ENCODE results near the gene UNC119B. TPM values are rescaled to one million over a fixed set of nuclear protein-coding genes. Genes with fewer than 3 reads are reported as not detected.

UNC119B gene
- total RNA-seq, 2 experiments from 2014 or later, result 23.8 to 24.3 TPM

DNA sequence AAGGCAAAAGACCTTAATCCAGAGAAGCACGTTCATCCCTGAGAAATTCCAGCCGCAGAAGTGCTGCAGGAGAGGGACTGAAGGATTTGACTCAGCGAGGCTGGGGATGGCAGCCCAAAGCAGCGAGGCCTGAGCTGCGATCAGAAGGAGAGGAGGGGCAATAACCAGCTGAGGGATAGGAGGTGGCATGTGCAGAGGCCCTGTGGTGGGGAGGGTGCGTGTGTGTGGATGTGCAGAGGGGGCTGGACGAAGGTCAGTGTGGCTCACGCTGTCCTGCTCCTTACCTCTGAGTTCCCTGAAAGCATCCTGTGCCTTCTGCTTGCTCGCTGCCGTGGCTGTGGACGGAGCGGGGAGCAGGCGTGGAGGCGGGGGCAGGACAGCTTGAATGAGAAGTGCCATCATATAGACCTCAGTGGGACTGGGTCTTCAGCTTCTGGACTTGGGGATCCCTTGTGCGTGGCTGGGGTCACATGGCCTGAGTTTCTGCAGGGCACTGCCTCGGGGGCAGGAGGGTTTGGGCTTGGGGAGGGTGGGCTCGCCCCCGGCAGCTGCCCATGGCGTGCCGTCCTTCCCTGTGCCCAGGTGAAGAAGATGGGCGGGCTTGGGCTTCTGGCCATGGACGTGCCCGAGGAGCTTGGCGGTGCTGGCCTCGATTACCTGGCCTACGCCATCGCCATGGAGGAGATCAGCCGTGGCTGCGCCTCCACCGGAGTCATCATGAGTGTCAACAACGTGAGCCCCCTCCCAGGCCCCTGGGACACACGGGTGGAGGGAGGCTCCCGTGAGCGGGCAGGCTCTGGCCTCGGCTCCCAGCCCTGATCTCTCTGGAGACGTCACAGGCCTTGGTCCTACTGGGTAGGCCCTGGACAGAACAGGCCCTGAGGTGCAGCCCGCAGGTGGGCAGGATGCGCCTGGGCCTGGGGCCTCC lies 26.4 kb downstream of the UNC119B start:
- Mint-ChIP-seq H3K27ac (no peak overlapping the region), H3K9me3 (no peaks in the 10 kb centered on the region), H3K36me3 (ENCODE audit: low read depth) (peaks cover 9% of the 10 kb centered on the region), H3K4me3 (no peak overlapping the region), H3K27me3 (no peaks in the 10 kb centered on the region), H3K4me1 (ENCODE audit: low read depth) (no peaks in the 10 kb centered on the region)
- TF ChIP-seq, protein P1, sequence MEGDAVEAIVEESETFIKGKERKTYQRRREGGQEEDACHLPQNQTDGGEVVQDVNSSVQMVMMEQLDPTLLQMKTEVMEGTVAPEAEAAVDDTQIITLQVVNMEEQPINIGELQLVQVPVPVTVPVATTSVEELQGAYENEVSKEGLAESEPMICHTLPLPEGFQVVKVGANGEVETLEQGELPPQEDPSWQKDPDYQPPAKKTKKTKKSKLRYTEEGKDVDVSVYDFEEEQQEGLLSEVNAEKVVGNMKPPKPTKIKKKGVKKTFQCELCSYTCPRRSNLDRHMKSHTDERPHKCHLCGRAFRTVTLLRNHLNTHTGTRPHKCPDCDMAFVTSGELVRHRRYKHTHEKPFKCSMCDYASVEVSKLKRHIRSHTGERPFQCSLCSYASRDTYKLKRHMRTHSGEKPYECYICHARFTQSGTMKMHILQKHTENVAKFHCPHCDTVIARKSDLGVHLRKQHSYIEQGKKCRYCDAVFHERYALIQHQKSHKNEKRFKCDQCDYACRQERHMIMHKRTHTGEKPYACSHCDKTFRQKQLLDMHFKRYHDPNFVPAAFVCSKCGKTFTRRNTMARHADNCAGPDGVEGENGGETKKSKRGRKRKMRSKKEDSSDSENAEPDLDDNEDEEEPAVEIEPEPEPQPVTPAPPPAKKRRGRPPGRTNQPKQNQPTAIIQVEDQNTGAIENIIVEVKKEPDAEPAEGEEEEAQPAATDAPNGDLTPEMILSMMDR (IDR thresholded peaks at IDR 0.05), result no peak
- CTCF ChIA-PET, result no interaction called here
- POLR2A ChIA-PET, result no interaction called here
- intact Hi-C loops (cut with micrococcal nuclease), result no loop called here
- DNase-seq (no peak), ATAC-seq (no peak)

DNA sequence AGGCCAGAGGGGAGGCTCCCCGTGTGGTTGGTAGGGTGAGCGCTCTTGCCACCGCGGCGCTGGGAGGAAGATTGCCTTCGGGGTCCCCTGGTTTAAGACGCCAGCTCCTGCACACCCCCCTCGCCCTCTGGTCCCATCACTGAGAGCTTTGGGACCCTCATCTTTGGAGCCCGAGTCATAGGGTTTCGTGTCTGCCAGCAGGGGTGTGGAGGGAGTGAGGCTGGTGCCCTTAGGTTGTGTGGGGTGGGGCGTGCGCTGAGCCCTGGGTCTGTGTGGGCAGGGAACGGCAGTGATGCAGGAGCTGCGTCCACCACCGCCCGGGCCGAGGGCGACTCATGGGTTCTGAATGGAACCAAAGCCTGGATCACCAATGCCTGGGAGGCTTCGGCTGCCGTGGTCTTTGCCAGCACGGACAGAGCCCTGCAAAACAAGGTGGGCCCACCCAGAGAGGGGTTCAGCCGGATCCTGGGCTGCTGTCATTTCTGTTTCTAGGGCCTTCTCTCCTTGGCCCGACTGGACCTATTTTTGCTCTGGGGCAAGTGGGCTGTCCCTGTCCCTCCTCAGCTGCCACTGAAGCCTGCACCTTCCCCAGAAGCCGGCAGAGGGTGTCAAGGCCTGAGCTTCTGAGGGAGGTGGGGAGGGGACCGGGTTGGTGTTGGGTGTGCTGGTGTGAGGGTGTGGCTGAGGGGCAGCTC lies 27.4 kb downstream of the UNC119B start:
- no peak overlapping the region for H3K4me3 Mint-ChIP-seq
- intact Hi-C loops (cut with micrococcal nuclease), result no loop called here
- no peak for ATAC-seq
- no peaks in the 10 kb centered on the region for H3K27me3 Mint-ChIP-seq
- no peak overlapping the region for H3K27ac Mint-ChIP-seq
- H3K4me1 Mint-ChIP-seq (ENCODE audit: low read depth), result no peaks in the 10 kb centered on the region
- ChIA-PET POLR2A (no interaction called here), CTCF (no interaction called here)
- no peak for DNase-seq
- H3K9me3 Mint-ChIP-seq, result no peaks in the 10 kb centered on the region
- peaks cover 6% of the 10 kb centered on the region for H3K36me3 Mint-ChIP-seq (ENCODE audit: low read depth)
- TF ChIP-seq, protein P1 (IDR thresholded peaks at IDR 0.05), result no peak

DNA sequence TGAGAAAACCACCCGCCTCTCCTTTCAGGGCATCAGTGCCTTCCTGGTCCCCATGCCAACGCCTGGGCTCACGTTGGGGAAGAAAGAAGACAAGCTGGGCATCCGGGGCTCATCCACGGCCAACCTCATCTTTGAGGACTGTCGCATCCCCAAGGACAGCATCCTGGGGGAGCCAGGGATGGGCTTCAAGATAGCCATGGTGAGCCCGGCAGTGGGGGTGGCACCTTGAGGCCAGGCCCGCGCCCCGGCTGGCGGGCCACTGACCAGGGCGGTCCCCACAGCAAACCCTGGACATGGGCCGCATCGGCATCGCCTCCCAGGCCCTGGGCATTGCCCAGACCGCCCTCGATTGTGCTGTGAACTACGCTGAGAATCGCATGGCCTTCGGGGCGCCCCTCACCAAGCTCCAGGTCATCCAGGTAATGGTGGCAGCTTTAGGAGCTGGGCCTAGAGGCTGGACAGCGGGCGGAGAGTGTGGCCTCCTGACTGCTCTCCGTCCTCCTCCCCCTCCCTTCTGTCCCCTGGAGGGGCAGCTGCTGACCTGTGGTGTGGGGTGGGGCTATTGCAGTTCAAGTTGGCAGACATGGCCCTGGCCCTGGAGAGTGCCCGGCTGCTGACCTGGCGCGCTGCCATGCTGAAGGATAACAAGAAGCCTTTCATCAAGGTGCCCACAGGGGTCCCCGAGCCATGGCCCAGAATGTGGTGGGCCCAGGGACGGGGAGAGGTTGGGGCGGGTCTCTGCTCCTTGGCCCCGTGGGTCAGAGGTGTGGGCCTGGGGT lies 28.2 kb downstream of the UNC119B start:
- DNase-seq, result no peak
- Mint-ChIP-seq H3K4me3 (no peak overlapping the region), H3K36me3 (ENCODE audit: low read depth) (peaks cover 6% of the 10 kb centered on the region), H3K4me1 (ENCODE audit: low read depth) (no peaks in the 10 kb centered on the region), H3K9me3 (no peaks in the 10 kb centered on the region), H3K27me3 (no peaks in the 10 kb centered on the region), H3K27ac (no peak overlapping the region)
- TF ChIP-seq, protein P1 (IDR thresholded peaks at IDR 0.05), result no peak
- POLR2A ChIA-PET, result interaction anchor here (0.6 kb wide), 1 partner anchor 201 kb away, joined by 4 read pairs; no protein-coding TSS in a partner anchor
- CTCF ChIA-PET, result no interaction called here
- intact Hi-C loops (cut with micrococcal nuclease), result no loop called here
- no peak for ATAC-seq

DNA sequence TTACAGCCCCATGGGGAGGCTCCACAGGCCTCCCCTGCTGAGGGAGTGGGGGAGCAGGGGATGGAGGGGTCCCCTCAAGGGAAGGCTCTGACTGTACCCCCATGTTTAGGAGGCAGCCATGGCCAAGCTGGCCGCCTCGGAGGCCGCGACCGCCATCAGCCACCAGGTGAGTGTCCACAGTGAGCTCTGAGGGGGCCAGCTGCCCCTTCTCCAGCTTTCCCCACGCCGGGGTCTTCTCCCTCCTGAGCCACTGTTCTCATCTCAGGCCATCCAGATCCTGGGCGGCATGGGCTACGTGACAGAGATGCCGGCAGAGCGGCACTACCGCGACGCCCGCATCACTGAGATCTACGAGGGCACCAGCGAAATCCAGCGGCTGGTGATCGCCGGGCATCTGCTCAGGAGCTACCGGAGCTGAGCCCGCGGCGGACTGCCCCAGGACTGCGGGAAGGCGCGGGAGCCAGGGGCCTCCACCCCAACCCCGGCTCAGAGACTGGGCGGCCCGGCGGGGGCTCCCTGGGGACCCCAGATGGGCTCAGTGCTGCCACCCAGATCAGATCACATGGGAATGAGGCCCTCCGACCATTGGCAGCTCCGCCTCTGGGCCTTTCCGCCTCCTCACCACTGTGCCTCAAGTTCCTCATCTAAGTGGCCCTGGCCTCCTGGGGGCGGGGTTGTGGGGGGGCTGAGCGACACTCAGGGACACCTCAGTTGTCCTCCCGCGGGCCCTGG lies 28.9 kb downstream of the UNC119B start:
- Mint-ChIP-seq H3K4me3 (no peak overlapping the region), H3K4me1 (ENCODE audit: low read depth) (no peaks in the 10 kb centered on the region), H3K9me3 (no peaks in the 10 kb centered on the region), H3K36me3 (ENCODE audit: low read depth) (peaks cover 2% of the 10 kb centered on the region), H3K27ac (no peak overlapping the region), H3K27me3 (no peaks in the 10 kb centered on the region)
- intact Hi-C loops (cut with micrococcal nuclease), result no loop called here
- TF ChIP-seq, protein P1 (IDR thresholded peaks at IDR 0.05), result no peak
- ChIA-PET POLR2A (interaction anchor here (0.6 kb wide), 1 partner anchor 200 kb away, joined by 4 read pairs; no protein-coding TSS in a partner anchor), CTCF (no interaction called here)
- ATAC-seq (no peak), DNase-seq (no peak)
